ENCODE data around the gene CHST4.

CHST4 gene

GRCh38 chr16:71555230-71555891, 29.1 kb downstream of the CHST4 start:
- Histone ChIP-seq H3K4me2 (ENCODE audit: insufficient read depth, low read length) (no peak overlapping the region), H2AFZ (ENCODE audit: low read depth, low read length) (no peak overlapping the region), H3K27ac (ENCODE audit: low read length) (no peak overlapping the region), H4K20me1 (ENCODE audit: insufficient read depth, low read length) (no peaks in the 10 kb centered on the region), H3K79me2 (ENCODE audit: insufficient read depth, low read length) (no peaks in the 10 kb centered on the region), H3K4me3 (ENCODE audit: low read depth in 1 of 2, low read length in 2 of 2) (no peak overlapping the region), H3K27me3 (ENCODE audit: insufficient read depth, low read length, poor library complexity) (no peaks in the 10 kb centered on the region), H3K4me1 (ENCODE audit: insufficient read depth, low read length) (no peaks in the 10 kb centered on the region), H3K36me3 (ENCODE audit: insufficient read depth, low read length) (no peaks in the 10 kb centered on the region), H3K9me3 (ENCODE audit: insufficient read depth, low read length, severe bottlenecking) (no peaks in the 10 kb centered on the region), H3K9ac (ENCODE audit: low read depth, low read length) (no peak overlapping the region)
- TF ChIP-seq EZH2 (IDR thresholded peaks at IDR 0.05; ENCODE audit: borderline replicate concordance, low read depth, low read length, severe bottlenecking) (no peak), CTCF (IDR thresholded peaks at IDR 0.05; ENCODE audit: borderline replicate concordance, extremely low read depth, low read length, poor library complexity, severe bottlenecking) (no peak)
- ATAC-seq (ENCODE audit: insufficient read depth, low read depth) (no peak), DNase-seq (no peak)

GRCh38 chr16:71557299-71557698, 31.1 kb downstream of the CHST4 start:
- H3K4me2 ChIP-seq (ENCODE audit: insufficient read depth, low read length): no peak overlapping the region
- H3K9ac ChIP-seq (ENCODE audit: low read depth, low read length): no peak overlapping the region
- H3K9me3 ChIP-seq (ENCODE audit: insufficient read depth, low read length, severe bottlenecking): peaks cover 4% of the 10 kb centered on the region
- DNase-seq: no peak
- no peak overlapping the region for H3K27ac ChIP-seq (ENCODE audit: low read length)
- no peak for ATAC-seq (ENCODE audit: insufficient read depth, low read depth)
- no peak for TF ChIP-seq EZH2 (IDR thresholded peaks at IDR 0.05; ENCODE audit: borderline replicate concordance, low read depth, low read length, severe bottlenecking)
- no peak for TF ChIP-seq CTCF (IDR thresholded peaks at IDR 0.05; ENCODE audit: borderline replicate concordance, extremely low read depth, low read length, poor library complexity, severe bottlenecking)
- H3K4me3 ChIP-seq (ENCODE audit: low read depth in 1 of 2, low read length in 2 of 2): no peak overlapping the region
- H3K36me3 ChIP-seq (ENCODE audit: insufficient read depth, low read length): no peaks in the 10 kb centered on the region
- H3K79me2 ChIP-seq (ENCODE audit: insufficient read depth, low read length): no peaks in the 10 kb centered on the region
- no peaks in the 10 kb centered on the region for H3K27me3 ChIP-seq (ENCODE audit: insufficient read depth, low read length, poor library complexity)
- no peaks in the 10 kb centered on the region for H3K4me1 ChIP-seq (ENCODE audit: insufficient read depth, low read length)
- no peak overlapping the region for H2AFZ ChIP-seq (ENCODE audit: low read depth, low read length)
- H4K20me1 ChIP-seq (ENCODE audit: insufficient read depth, low read length): no peaks in the 10 kb centered on the region

GRCh38 chr16:71557954-71558582, 31.8 kb downstream of the CHST4 start:
- DNase-seq: no peak
- Histone ChIP-seq H2AFZ (ENCODE audit: low read depth, low read length) (no peak overlapping the region), H3K27ac (ENCODE audit: low read length) (no peak overlapping the region), H3K79me2 (ENCODE audit: insufficient read depth, low read length) (no peaks in the 10 kb centered on the region), H3K27me3 (ENCODE audit: insufficient read depth, low read length, poor library complexity) (no peaks in the 10 kb centered on the region), H3K9ac (ENCODE audit: low read depth, low read length) (no peak overlapping the region), H3K4me1 (ENCODE audit: insufficient read depth, low read length) (no peaks in the 10 kb centered on the region), H3K9me3 (ENCODE audit: insufficient read depth, low read length, severe bottlenecking) (peaks cover 7% of the 10 kb centered on the region), H4K20me1 (ENCODE audit: insufficient read depth, low read length) (no peaks in the 10 kb centered on the region), H3K36me3 (ENCODE audit: insufficient read depth, low read length) (no peaks in the 10 kb centered on the region), H3K4me2 (ENCODE audit: insufficient read depth, low read length) (no peak overlapping the region), H3K4me3 (ENCODE audit: low read depth in 1 of 2, low read length in 2 of 2) (no peak overlapping the region)
- TF ChIP-seq EZH2 (IDR thresholded peaks at IDR 0.05; ENCODE audit: borderline replicate concordance, low read depth, low read length, severe bottlenecking): no peak
- no peak for TF ChIP-seq CTCF (IDR thresholded peaks at IDR 0.05; ENCODE audit: borderline replicate concordance, extremely low read depth, low read length, poor library complexity, severe bottlenecking)
- no peak for ATAC-seq (ENCODE audit: insufficient read depth, low read depth)
